Measurements from ENCODE around the gene ARHGEF4.

The ARHGEF4 gene

DNA sequence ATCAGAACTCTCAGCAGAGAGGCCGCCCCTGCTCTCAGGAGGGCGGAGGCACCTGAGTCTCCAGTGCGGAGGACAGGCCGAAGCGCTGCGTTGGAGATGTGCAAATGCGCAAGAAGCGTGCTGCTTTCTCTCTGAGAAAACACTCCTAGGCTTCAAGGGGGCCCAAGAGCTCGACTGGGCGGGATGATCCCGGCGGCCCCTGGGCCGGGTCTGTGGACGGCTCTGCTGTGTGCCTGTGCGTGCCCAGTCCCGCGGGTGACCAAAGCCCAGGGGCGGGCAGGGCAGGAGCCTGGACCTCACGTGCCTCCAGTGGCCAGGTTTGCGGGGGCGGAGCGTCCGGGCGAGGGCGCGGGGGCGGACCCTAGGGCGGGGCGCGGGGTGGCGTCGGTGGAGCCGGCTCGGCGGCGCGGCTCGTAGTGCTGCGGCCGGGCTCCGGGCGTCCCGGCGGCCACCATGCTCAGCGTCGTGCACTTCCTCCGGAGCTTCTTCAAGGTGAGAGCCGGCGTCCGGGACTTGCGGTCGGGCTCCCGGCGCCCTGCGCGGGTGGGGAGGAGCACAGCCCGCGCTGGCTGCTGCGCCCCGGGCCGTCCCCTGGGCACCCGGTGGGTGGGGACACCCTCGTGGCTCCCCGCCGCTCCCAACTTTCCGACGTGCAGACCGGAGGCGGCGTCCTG lies at the start of gene ARHGEF4:
Gene ARHGEF4, plus strand, starts transcription at position 414 of the 674 bp plus-strand sequence. Its CDS starts 40 bp downstream, at position 454.
- no peak for DNase-seq (ENCODE audit: extremely low read depth in 1 of 2, low read depth in 1 of 2)

GRCh38 chr2:130787841-130788240 lies 48.9 kb upstream of the ARHGEF4 start:
- no peak for DNase-seq (ENCODE audit: extremely low read depth in 1 of 2, low read depth in 1 of 2)

GRCh38 chr2:130790312-130790711 lies 46.4 kb upstream of the ARHGEF4 start:
- DNase-seq (ENCODE audit: extremely low read depth in 1 of 2, low read depth in 1 of 2): no peak

DNA sequence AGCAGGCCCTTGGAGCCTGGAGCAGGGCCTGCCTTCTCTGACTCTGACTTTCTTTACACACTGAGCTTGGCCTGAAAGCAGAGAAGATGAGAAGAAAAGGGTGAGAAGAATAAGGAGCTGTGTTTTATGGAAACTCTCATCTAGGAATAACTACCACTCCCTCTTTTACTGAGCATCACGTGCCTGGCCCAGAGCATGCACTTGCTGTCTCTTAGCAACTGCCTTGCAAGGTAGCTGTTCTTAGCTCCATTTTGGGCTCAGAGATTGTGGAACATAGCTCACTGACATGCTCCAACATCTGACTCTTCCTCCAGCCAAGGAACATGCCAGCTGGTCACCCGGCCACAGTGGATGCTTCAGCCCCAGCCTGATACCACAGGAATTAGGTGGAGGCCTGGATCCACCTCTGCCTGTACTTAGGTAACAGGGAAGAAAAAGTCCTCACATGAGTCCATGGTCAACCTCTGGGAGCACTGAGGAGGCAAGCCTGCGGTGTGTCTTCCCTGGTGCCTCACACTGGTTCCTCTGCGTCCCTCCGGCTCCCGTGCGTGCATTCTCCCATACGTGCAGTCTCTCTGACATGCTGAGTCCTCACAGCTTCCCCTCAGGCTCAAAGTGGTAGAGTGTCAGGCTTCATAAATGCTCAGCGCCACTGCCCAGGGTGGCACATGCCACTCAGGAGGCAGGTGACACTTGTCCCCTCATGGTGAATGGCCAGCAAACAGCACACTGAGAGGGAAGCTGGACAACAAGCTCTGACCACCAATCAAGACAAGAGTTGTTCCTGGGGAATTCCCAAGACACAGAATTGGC lies 45.7 kb upstream of the ARHGEF4 start:
- no peak for DNase-seq (ENCODE audit: extremely low read depth in 1 of 2, low read depth in 1 of 2)

GRCh38 chr2:130791617-130791939 lies 45.1 kb upstream of the ARHGEF4 start:
- no peak for DNase-seq (ENCODE audit: extremely low read depth in 1 of 2, low read depth in 1 of 2)

DNA sequence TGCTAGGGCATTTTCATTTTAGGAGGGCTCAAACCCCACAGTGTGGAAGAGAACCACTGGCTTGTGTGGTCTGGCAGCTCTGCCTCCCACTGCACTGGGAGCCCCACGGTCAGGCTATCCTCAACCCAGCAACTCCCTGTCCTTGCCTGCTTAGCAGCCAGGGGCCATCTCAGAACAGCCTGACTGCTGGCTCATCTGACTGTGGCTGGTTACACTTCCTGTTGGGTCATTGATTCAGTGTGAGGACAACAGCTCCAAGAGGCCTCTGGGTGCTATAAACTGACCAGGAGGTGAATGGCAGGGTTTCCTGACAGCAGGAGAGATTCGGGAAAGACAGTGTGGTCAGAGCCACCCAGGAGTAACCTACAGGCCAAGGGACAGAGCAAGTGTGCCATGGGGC lies 41.3 kb upstream of the ARHGEF4 start:
- DNase-seq (ENCODE audit: extremely low read depth in 1 of 2, low read depth in 1 of 2): no peak

DNA sequence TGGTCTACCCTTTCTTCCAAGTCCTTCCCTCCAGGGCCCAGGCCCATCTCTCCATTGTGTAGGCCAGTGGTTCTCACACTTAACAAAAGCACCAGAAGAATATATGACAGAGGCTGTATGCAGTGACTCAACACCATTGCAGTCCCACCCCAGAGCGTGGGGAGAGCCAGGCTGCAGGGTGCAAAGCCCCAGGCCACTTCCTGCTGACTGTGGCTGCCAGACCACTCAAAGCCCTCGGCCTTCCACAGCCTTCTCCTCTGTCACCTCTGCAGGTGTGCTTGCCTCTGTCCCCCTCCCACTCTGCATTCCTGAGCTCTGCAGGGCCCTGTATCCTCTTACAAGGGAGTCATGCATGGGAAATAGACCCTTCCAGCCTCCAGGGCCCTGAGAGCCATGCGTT lies 40.4 kb upstream of the ARHGEF4 start:
- DNase-seq (ENCODE audit: extremely low read depth in 1 of 2, low read depth in 1 of 2): no peak

GRCh38 chr2:130797493-130798435 lies 39.0 kb upstream of the ARHGEF4 start:
- peak; percentile 72 to 93 for DNase-seq (ENCODE audit: extremely low read depth in 1 of 2, low read depth in 1 of 2)

- DNase-seq (ENCODE audit: extremely low read depth in 1 of 2, low read depth in 1 of 2): no peak
These were observed 38.1 kb upstream of the ARHGEF4 start for GRCh38 chr2:130798472-130799218.

- no peak for DNase-seq (ENCODE audit: extremely low read depth in 1 of 2, low read depth in 1 of 2)
These were observed 37.4 kb upstream of the ARHGEF4 start for GRCh38 chr2:130799295-130799694.

GRCh38 chr2:130805613-130806012 lies 31.1 kb upstream of the ARHGEF4 start:
- no peak for DNase-seq (ENCODE audit: extremely low read depth in 1 of 2, low read depth in 1 of 2)

DNA sequence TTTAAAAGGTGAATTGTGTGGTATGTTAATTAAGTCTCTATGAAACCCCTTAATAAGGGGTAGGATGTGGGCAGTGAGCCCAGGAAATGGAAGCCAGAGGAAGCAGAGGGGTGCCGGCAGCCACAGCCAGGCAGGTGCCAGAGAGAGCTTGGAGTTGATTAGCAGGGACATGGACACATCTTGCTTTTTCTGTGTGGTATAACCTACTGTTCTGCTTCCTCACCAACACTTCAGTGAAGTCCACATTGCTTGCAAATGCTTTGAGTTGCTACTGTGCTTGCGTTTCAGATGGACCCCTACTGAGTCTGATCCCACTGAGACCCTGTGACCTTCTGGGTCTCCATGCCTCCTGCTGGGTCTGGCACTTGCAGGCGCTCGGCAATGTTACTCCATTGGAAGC lies 30.3 kb upstream of the ARHGEF4 start:
- DNase-seq (ENCODE audit: extremely low read depth in 1 of 2, low read depth in 1 of 2): no peak

GRCh38 chr2:130807659-130808385 lies 28.9 kb upstream of the ARHGEF4 start:
- DNase-seq (ENCODE audit: extremely low read depth in 1 of 2, low read depth in 1 of 2): no peak

GRCh38 chr2:130808482-130809268 lies 28.0 kb upstream of the ARHGEF4 start:
- DNase-seq (ENCODE audit: extremely low read depth in 1 of 2, low read depth in 1 of 2): no peak

DNA sequence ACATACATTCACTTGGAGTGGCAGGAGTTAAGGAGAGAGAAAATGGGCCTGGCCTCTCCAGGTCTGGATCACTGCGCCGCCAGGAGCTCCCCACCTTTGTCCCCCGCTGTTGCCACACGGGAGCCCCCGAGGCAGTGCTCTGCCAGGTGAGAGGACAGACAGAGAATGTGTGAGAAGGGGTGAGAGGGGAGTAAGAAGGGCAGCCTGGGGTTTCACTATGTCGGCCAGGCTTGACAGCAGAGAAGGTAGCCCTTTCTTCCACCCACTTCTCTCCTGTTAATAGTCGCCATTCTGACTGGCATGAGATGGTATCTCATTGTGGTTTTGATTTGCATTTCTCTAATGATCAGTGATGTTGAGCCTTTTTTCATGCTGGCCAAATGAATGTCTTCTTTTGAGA lies 26.2 kb upstream of the ARHGEF4 start:
- no peak for DNase-seq (ENCODE audit: extremely low read depth in 1 of 2, low read depth in 1 of 2)

- DNase-seq (ENCODE audit: extremely low read depth in 1 of 2, low read depth in 1 of 2): no peak
These were observed 23.0 kb upstream of the ARHGEF4 start for GRCh38 chr2:130813722-130814121.

DNA sequence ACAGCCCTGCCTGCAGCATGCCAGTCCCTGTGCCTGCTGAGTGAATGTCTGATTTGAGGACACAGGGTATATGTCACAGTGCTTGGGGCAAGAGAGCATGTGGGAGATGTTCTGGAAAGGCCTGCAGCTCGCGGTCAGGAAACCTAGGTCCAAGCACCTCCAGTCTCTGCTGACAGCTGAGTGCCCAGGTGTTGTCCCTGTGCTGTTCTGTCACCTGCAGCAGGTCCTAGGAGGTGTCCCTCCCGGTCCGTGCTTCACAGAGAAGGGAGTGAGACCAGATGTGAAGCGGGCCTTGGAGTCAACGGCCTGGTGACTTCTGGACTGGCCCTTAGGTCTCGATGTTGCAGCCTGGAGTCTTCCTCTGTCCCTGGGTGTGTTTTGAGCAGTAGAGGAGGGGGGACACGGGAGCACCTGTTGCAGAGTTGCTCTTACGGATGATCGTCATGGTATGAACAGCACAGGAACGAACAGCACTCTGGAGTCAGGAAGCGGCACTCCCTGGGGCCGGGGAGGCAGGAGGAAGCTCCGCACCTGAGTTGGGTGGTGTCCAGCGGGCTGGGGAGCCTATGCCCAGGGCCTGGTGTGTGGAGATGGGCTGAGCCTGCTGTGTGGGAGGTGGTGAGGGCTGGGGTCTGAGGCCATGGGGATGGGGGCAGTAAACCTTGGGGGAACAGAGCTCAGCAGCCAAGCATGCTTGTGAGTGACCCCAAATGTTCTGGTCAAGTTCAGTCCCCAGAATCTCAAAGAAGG lies 21.6 kb upstream of the ARHGEF4 start:
- DNase-seq (ENCODE audit: extremely low read depth in 1 of 2, low read depth in 1 of 2): no peak

DNA sequence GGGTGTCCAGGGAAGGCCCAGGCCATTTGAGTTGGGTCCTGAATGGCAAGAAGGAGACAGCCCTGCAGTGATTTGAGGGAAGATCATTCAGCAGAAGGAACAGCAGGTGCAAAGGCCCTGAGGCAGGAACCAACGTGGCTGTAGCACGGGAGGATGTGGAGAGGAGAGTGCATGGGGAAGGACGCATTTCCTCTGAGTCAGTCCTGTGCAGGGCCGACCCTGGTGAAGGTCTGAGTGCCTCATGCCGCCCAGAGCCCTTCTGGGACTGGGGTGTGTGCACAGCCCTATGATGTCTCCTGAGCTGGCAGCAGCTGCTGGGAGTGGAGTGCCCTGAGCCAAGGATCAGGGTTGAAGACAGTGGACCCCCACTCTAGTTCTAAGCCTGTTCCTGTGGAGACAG lies 17.9 kb upstream of the ARHGEF4 start:
- no peak for DNase-seq (ENCODE audit: extremely low read depth in 1 of 2, low read depth in 1 of 2)

- no peak for DNase-seq (ENCODE audit: extremely low read depth in 1 of 2, low read depth in 1 of 2)
These were observed 17.5 kb upstream of the ARHGEF4 start for GRCh38 chr2:130819226-130819607.
